BE2C (cell line): ENCODE data around the gene UGT1A3.

ENCODE experiments used
- DNase-seq: peaks from one replicate; pipeline ENCODE4 v3.0.0-alpha.2; 2020
- H3K27me3 ChIP-seq: fragments of 250-450 bp; sonication (Bioruptor Pico); 2 replicates; pipeline ENCODE4 v1.5.1; 2020; ENCODE audit warnings: mild to moderate bottlenecking
- H3K36me3 ChIP-seq: fragments of 250-450 bp; sonication (Bioruptor Pico); 2 replicates; pipeline ENCODE4 v1.5.1; 2020; ENCODE audit warnings: mild to moderate bottlenecking
- H3K4me1 ChIP-seq: fragments of 250-450 bp; sonication (Bioruptor Pico); 2 replicates; pipeline ENCODE4 v1.5.1; 2020
- H3K4me3 ChIP-seq: 2 replicates; pipeline ENCODE4 v1.5.1; 2011; ENCODE audit warnings: low read depth, low read length
- H3K9me3 ChIP-seq: fragments of 250-450 bp; sonication (Bioruptor Pico); 2 replicates; pipeline ENCODE4 v1.5.1; 2020
- CTCF ChIP-seq: IDR thresholded peaks from 2 replicates; pipeline ENCODE4 v1.5.1; 2012; ENCODE audit warnings: mild to moderate bottlenecking, low read depth, low read length

Gene UGT1A3

DNA sequence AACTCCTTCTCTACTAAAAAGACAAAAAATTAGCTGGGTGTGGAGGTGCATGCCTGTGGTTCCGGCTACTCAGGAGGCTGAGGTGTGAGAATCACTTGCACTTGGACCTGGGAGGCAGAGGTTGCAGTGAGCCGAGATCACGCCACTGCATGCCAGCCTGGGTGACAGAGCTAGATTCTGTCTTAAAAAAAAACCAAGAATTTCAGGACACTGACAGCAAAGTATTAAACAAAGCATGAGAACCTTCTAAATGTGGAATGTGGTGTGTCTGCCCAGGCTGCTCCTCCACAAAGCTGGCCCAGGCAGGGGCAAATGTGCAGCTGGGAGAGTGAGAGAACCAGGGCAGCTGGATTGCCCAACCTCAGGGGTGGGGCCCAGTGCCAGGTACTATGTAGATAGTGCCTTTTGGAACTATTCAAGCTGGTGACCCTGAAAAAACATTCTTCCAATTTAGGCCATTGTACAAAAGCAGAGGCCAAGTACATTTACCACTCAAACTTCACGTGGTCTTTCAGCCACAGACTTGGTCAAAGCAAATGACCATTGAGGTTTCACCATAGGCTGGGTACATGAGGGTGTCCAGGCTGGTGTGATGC lies 22.8 kb upstream of the UGT1A3 start:
- Histone ChIP-seq H3K4me1 (no peaks in the 10 kb centered on the region), H3K36me3 (no peaks in the 10 kb centered on the region), H3K9me3 (no peaks in the 10 kb centered on the region), H3K4me3 (no peak overlapping the region), H3K27me3 (no peaks in the 10 kb centered on the region)
- no peak for TF ChIP-seq CTCF
- no peak for DNase-seq

- TF ChIP-seq CTCF = no peak
- no peaks in the 10 kb centered on the region for H3K4me1 ChIP-seq
- DNase-seq = no peak
- H3K9me3 ChIP-seq = no peaks in the 10 kb centered on the region
- H3K4me3 ChIP-seq = no peak overlapping the region
- no peaks in the 10 kb centered on the region for H3K27me3 ChIP-seq
- H3K36me3 ChIP-seq = no peaks in the 10 kb centered on the region
These were observed 22.1 kb upstream of the UGT1A3 start for GRCh38 chr2:233706720-233707119.

DNA sequence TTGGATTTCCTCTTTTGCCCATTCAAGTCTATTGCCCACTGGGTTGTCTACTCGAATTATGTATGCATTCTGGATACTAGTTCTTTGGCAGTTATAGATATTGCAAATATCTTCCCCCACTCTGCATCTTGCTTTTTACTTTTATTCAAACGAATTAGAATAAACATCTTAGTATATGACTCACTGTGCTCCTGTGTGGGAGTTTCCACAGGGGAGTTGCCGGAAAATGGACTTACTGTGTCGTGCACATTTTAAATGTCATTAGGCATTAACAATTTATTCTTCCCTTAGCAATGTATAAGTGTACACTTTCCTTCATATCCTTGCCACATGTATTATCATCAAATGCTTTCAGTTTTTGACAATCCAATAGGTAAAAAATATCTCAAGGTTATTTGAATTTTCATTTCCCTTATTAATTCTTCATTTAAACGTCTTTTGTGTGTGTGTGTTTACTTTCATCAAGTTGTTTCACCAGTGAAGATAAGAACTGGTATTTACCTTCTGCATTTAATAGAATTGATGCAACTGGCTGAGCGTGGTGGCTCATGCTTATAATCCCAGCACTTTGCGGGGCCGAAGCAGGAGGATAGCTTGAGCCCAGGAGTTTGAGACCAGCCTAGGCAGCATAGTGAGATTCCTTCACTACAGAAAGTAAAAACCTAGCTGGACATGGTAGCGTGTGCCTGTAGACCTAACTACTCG lies 20.8 kb upstream of the UGT1A3 start:
- DNase-seq = no peak
- Histone ChIP-seq H3K4me3 (no peak overlapping the region), H3K4me1 (no peaks in the 10 kb centered on the region), H3K36me3 (no peaks in the 10 kb centered on the region), H3K27me3 (no peaks in the 10 kb centered on the region), H3K9me3 (no peaks in the 10 kb centered on the region)
- TF ChIP-seq CTCF = no peak

DNA sequence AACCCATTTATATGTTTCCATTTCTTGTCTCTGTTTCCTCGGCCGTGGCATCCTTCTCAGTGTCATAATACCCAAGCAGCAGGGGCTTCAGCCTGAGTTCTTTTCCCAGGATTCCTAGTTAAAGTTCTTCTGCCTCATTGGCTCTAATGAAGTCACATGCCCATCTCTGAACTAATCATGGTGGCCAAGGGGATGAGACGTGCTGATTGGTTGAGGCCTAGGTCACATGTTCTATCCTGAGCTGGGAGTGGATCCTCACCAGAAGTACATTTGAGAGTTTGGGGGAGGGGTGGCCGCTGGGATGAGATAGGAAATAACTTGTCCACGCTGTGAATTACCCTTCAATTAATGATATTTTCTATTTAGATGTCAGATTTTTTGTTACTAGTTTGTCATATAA lies 19.9 kb upstream of the UGT1A3 start:
- DNase-seq = peak; percentile 39
- no peaks in the 10 kb centered on the region; the same call in 1 of the 2 replicates for H3K27me3 ChIP-seq
- H3K4me3 ChIP-seq = no peak overlapping the region
- no peaks in the 10 kb centered on the region for H3K4me1 ChIP-seq
- H3K36me3 ChIP-seq = no peaks in the 10 kb centered on the region
- TF ChIP-seq CTCF = no peak
- H3K9me3 ChIP-seq = no peaks in the 10 kb centered on the region

- peak; percentile 88 for DNase-seq
- peak; percentile 96 for TF ChIP-seq CTCF
- Histone ChIP-seq H3K9me3 (no peaks in the 10 kb centered on the region), H3K4me1 (no peaks in the 10 kb centered on the region), H3K36me3 (no peaks in the 10 kb centered on the region), H3K27me3 (peaks cover 3% of the 10 kb centered on the region; the same call in 1 of the 2 replicates), H3K4me3 (no peak overlapping the region)
These were observed 17.4 kb upstream of the UGT1A3 start for GRCh38 chr2:233711312-233712008.
